GM23338 (cell line): ENCODE results near the gene SPAG16.

ENCODE experiments used
- CREB1 ChIP-seq: fragments of 250-450 bp; sonication (Bioruptor Pico); IDR thresholded peaks from 2 replicates; pipeline ENCODE4 v1.5.0; 2020; ENCODE audit warnings: low read depth, mild to moderate bottlenecking, moderate library complexity
- EZH2 ChIP-seq: fragments of 200-600 bp; sonication (generic); IDR thresholded peaks from one replicate; pipeline ENCODE4 v1.8.0; 2017; ENCODE audit warnings: antibody characterized with exemption, mild to moderate bottlenecking, low read depth; ENCODE audit not compliant: unreplicated experiment
- EZH2phosphoT487 ChIP-seq: fragments of 200-600 bp; sonication (generic); IDR thresholded peaks from one replicate; pipeline ENCODE4 v1.8.1; 2018; ENCODE audit warnings: antibody characterized with exemption; ENCODE audit not compliant: unreplicated experiment
- JUNB ChIP-seq: IDR thresholded peaks from one replicate; pipeline ENCODE4 v1.6.1; 2016; ENCODE audit warnings: antibody characterized with exemption; ENCODE audit not compliant: unreplicated experiment
- POLR2AphosphoS5 ChIP-seq: IDR thresholded peaks from 2 replicates; pipeline ENCODE4 v1.6.1; 2016; ENCODE audit warnings: antibody characterized with exemption, low read depth
- STAT1 ChIP-seq: IDR thresholded peaks from one replicate; pipeline ENCODE4 v1.6.1; 2016; ENCODE audit warnings: antibody characterized with exemption; ENCODE audit not compliant: unreplicated experiment
- ZNF331 ChIP-seq: fragments of 250-450 bp; sonication (Bioruptor Pico); IDR thresholded peaks from 2 replicates; pipeline ENCODE4 v1.5.0; 2020; ENCODE audit warnings: low read depth, mild to moderate bottlenecking, moderate library complexity
- TF ChIP-seq, protein P1 (sequence below), 2 experiments: fragments of 200-600 bp in 1 of 2; sonication (generic) in 1 of 2; conservative IDR thresholded peaks; 2 replicates each; pipeline versions ENCODE4 v1.5.1 to v1.6.1; 2016 to 2017; ENCODE audit warnings: antibody characterized with exemption in 2 of 2, low read depth in 2 of 2, mild to moderate bottlenecking in 2 of 2, moderate library complexity in 1 of 2

DNA sequence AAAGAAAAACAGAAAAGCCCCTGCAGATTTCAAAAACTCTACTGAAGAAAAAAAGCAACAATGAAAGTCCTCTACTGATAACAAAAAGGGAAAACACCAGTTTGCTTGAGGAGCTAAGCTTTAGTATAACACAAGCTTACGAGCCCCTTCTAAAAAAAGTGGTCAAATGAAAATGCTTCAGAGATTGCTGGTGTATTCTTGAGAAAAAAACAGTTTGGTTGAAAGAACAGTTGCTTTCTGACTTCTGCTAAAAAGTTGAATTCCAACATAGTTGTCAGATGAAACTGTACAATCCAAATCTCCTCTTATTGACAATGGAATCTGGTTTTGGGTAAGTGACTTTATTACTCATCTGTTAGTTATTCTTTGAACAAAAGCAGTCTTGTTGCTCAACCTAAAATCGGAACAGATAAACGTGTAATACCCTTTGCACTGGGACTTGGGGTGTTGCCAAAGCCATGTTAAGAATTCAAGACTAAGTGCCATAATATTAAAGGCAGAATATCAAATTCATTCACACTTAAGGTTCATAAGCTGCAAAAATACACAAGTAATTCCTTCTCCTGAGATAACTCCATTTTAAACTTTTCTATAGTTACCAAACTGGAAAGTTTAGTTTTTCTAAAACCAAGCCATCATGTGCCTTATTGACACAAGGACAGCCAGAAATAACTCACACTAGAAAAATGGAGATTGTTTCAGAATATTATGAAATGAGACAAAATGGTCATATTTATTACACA, 45.3 kb upstream of the SPAG16 start:
- TF ChIP-seq, protein P1, sequence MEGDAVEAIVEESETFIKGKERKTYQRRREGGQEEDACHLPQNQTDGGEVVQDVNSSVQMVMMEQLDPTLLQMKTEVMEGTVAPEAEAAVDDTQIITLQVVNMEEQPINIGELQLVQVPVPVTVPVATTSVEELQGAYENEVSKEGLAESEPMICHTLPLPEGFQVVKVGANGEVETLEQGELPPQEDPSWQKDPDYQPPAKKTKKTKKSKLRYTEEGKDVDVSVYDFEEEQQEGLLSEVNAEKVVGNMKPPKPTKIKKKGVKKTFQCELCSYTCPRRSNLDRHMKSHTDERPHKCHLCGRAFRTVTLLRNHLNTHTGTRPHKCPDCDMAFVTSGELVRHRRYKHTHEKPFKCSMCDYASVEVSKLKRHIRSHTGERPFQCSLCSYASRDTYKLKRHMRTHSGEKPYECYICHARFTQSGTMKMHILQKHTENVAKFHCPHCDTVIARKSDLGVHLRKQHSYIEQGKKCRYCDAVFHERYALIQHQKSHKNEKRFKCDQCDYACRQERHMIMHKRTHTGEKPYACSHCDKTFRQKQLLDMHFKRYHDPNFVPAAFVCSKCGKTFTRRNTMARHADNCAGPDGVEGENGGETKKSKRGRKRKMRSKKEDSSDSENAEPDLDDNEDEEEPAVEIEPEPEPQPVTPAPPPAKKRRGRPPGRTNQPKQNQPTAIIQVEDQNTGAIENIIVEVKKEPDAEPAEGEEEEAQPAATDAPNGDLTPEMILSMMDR (conservative IDR thresholded peaks at IDR 0.05; ENCODE audit: low read depth in 2 of 2) = no peak
- no peak for TF ChIP-seq POLR2AphosphoS5
- TF ChIP-seq EZH2 = no peak
- no peak for TF ChIP-seq CREB1
- no peak for TF ChIP-seq EZH2phosphoT487
- TF ChIP-seq ZNF331 = no peak
- TF ChIP-seq STAT1 = no peak
- TF ChIP-seq JUNB = no peak
